A549 (cell line): ENCODE measurements around the gene KREMEN1.

Source experiments
- CHD2 ChIP-seq: fragments of 150-350 bp; IDR thresholded peaks from 2 replicates; pipeline ENCODE4 v1.6.1; 2014; ENCODE audit warnings: low read length; ENCODE audit not compliant: partially characterized antibody
- CHD4 ChIP-seq: fragments of 200-600 bp; sonication (generic); IDR thresholded peaks from 2 replicates; pipeline ENCODE4 v1.6.1; 2016; ENCODE audit warnings: antibody characterized with exemption, mild to moderate bottlenecking, borderline replicate concordance
- CTCF ChIP-seq: fragments of >200 bp; sonication (Bioruptor Twin); formaldehyde crosslinking; IDR thresholded peaks from 3 replicates; pipeline ENCODE4 v1.5.1; 2016
- FOSL2 ChIP-seq, 2 experiments: fragments of 450-650 bp in 1 of 2; fragments of >200 bp in 1 of 2; sonication (Bioruptor Twin) in 1 of 2; formaldehyde crosslinking; IDR thresholded peaks; 2 replicates each; pipeline versions ENCODE4 v1.5.0 to v1.6.1; 2016 to 2020; ENCODE audit warnings: mild to moderate bottlenecking in 1 of 2, moderate library complexity in 1 of 2
- MAX ChIP-seq: IDR thresholded peaks from 2 replicates; pipeline ENCODE4 v1.6.1; 2012
- NR3C1 ChIP-seq: fragments of >200 bp; sonication (Bioruptor Twin); formaldehyde crosslinking; IDR thresholded peaks from 3 replicates; pipeline ENCODE4 v1.6.1; 2017
- PHF8 ChIP-seq: fragments of 200-600 bp; sonication (generic); IDR thresholded peaks from 2 replicates; pipeline ENCODE4 v1.6.1; 2016; ENCODE audit warnings: low read depth, mild to moderate bottlenecking, antibody characterized with exemption, moderate library complexity, borderline replicate concordance
- POLR2A ChIP-seq: IDR thresholded peaks from 2 replicates; pipeline ENCODE4 v1.6.1; 2012; ENCODE audit warnings: mild to moderate bottlenecking, low read length
- RAD21 ChIP-seq, 2 experiments: fragments of >200 bp in 1 of 2; sonication (Bioruptor Twin) in 1 of 2; formaldehyde crosslinking in 1 of 2; IDR thresholded peaks in 1 of 2; conservative IDR thresholded peaks in 1 of 2; 2 replicates in 1 of 2; 3 replicates in 1 of 2; pipeline ENCODE4 v1.6.1; 2012 to 2018; ENCODE audit warnings: inconsistent platforms in 1 of 2
- RCOR1 ChIP-seq: fragments of 150-350 bp; IDR thresholded peaks from 2 replicates; pipeline ENCODE4 v1.6.1; 2014; ENCODE audit warnings: antibody characterized with exemption, low read length, low read depth
- RFX5 ChIP-seq: fragments of 450-650 bp; IDR thresholded peaks from 2 replicates; pipeline ENCODE4 v1.7.1; 2014; ENCODE audit warnings: antibody characterized with exemption, mild to moderate bottlenecking, moderate library complexity
- SMC3 ChIP-seq: fragments of >200 bp; sonication (Bioruptor Twin); formaldehyde crosslinking; IDR thresholded peaks from 3 replicates; pipeline ENCODE4 v1.6.1; 2018; ENCODE audit warnings: inconsistent platforms
- ZNF302 ChIP-seq: fragments of 250-450 bp; sonication (Bioruptor Pico); IDR thresholded peaks from 2 replicates; pipeline ENCODE4 v1.9.0; 2021; ENCODE audit warnings: inconsistent platforms, mild to moderate bottlenecking, moderate library complexity

GRCh38 chr22:29194184-29194583 lies 121.3 kb downstream of the KREMEN1 start:
- TF ChIP-seq CHD4 (no peak), ZNF302 (CRISPR knock-in tag) (no peak), PHF8 (no peak), CTCF (no peak), SMC3 (no peak), RCOR1 (no peak), POLR2A (no peak), RAD21 (conservative IDR thresholded peaks at IDR 0.05 in 1 of 2, IDR thresholded peaks at IDR 0.05 in 1 of 2) (no peak), CHD2 (no peak), NR3C1 (no peak), RFX5 (no peak), MAX (no peak), FOSL2 (IDR thresholded peaks at IDR 0.05) (no peak), FOSL2 (CRISPR knock-in tag; IDR thresholded peaks at IDR 0.05) (no peak)
